ENCODE measurements around the gene COL5A1. TPM values are rescaled to one million over a fixed set of nuclear protein-coding genes. Genes with fewer than 3 reads are reported as not detected.

The COL5A1 gene
- total RNA-seq, 1 experiment from 2014 or later, result 9.5 TPM

DNA sequence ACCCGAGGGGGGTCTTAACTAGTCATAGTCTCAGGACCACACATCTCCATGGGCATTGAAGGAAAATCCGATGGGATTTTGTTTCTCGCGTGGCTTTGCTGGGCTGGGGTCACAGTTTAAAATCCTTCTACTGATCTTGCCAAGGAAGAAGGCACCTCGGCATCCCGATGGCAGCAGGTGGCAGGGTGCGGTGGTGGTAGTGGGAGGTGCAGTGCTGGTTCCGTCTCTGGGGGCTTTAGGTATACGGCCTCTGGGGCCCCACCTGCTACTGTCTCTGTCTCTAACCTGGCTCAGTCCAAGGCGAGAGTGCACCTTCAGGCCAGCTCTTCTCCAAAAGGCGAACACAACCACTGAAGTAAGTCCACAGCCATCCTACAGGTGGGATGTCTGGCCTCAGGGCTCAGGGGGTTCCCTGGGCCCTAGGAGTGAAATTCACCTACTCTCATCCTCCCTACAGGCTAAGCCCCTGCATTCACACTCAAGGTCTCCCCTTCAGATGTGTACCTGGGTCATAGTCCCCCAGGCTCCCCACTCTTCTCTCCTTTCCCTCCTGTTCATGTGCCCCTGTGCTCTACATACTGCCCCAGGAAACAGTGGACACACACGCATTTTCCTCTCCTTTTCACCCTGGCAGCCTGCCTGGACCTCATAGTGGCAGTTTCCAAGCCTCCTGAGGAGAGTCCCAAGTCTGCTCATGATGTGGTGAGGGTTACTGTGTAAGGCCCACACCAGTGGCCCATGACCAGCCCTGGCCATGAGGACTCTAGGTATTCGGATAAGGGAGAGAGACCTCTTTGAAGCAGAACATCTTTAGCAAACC is 238.3 kb downstream of the COL5A1 start:
- H4K91ac ChIP-seq (ENCODE audit: insufficient read length, low read depth, low read length), result no peak overlapping the region
- H3T11ph ChIP-seq (ENCODE audit: low read length), result no peak overlapping the region
- no peak overlapping the region; a peak in 1 of 5 replicates for H3K4me3 Mint-ChIP-seq
- no peak overlapping the region for H2AFZ ChIP-seq (ENCODE audit: low read length)
- no peak overlapping the region for H3K9ac ChIP-seq (ENCODE audit: extremely low read depth, insufficient read length, low read length)
- H4K8ac ChIP-seq (replicated peaks; ENCODE audit: insufficient read length, low read depth, low read length), result no peak overlapping the region
- H2BK5ac ChIP-seq (ENCODE audit: insufficient read length, low read length), result no peak overlapping the region
- no peak overlapping the region for H3K4ac ChIP-seq (ENCODE audit: low read depth, low read length)
- H2BK12ac ChIP-seq (ENCODE audit: insufficient read length, low read depth, low read length), result no peak overlapping the region
- H3K4me1 ChIP-seq (ENCODE audit: insufficient read depth, low read length), result no peaks in the 10 kb centered on the region
- H3K4me2 ChIP-seq (ENCODE audit: insufficient read depth, insufficient read length, low read length), result no peak overlapping the region
- no peaks in the 10 kb centered on the region for H3K4me1 Mint-ChIP-seq
- H3K14ac ChIP-seq (ENCODE audit: insufficient read depth, low read length), result peak overlapping the region; percentile 12; the same call in 1 of the 2 replicates
- H3K56ac ChIP-seq (ENCODE audit: insufficient read length, low read depth, low read length), result no peak overlapping the region
- H2BK20ac ChIP-seq (ENCODE audit: low read depth, low read length, poor library complexity, severe bottlenecking), result no peak overlapping the region
- H3K27me3 Mint-ChIP-seq (ENCODE audit: low read depth), result no peaks in the 10 kb centered on the region; the same call in none of the 2 replicates
- no CpG with 5 or more reads among the region's 13 CpGs for WGBS (ENCODE audit: extremely low coverage, insufficient read length, low lambda C conversion rate)
- TF ChIP-seq, protein P1, sequence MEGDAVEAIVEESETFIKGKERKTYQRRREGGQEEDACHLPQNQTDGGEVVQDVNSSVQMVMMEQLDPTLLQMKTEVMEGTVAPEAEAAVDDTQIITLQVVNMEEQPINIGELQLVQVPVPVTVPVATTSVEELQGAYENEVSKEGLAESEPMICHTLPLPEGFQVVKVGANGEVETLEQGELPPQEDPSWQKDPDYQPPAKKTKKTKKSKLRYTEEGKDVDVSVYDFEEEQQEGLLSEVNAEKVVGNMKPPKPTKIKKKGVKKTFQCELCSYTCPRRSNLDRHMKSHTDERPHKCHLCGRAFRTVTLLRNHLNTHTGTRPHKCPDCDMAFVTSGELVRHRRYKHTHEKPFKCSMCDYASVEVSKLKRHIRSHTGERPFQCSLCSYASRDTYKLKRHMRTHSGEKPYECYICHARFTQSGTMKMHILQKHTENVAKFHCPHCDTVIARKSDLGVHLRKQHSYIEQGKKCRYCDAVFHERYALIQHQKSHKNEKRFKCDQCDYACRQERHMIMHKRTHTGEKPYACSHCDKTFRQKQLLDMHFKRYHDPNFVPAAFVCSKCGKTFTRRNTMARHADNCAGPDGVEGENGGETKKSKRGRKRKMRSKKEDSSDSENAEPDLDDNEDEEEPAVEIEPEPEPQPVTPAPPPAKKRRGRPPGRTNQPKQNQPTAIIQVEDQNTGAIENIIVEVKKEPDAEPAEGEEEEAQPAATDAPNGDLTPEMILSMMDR (conservative IDR thresholded peaks at IDR 0.05), result no peak
- H3K9me3 ChIP-seq (ENCODE audit: control insufficient read depth, low read depth, low read length), result no peaks in the 10 kb centered on the region
- no peak overlapping the region for H4K5ac ChIP-seq (ENCODE audit: insufficient read length, low read depth, low read length)
- H3K27ac ChIP-seq (ENCODE audit: insufficient read length, low read depth, low read length), result no peak overlapping the region
- no peaks in the 10 kb centered on the region for H3K79me2 ChIP-seq (ENCODE audit: insufficient read depth, low read length)
- H3K79me1 ChIP-seq (ENCODE audit: insufficient read depth, low read depth, low read length, poor library complexity, severe bottlenecking), result no peaks in the 10 kb centered on the region
- no peak for DNase-seq
- no peaks in the 10 kb centered on the region for H3K27me3 ChIP-seq (ENCODE audit: insufficient read depth, low read length)
- H3K36me3 Mint-ChIP-seq (ENCODE audit: insufficient read depth in 1 of 3, low read depth in 3 of 3), result no peaks in the 10 kb centered on the region
- no peaks in the 10 kb centered on the region for H4K20me1 ChIP-seq (ENCODE audit: control insufficient read depth, insufficient read depth, insufficient read length)
- H2BK120ac ChIP-seq (ENCODE audit: low read depth, low read length, poor library complexity, severe bottlenecking), result no peak overlapping the region
- no peak overlapping the region for H3K18ac ChIP-seq (ENCODE audit: insufficient read length, low read depth, low read length)
- no peak overlapping the region for H2BK15ac ChIP-seq (ENCODE audit: low read depth, low read length)
- H3K23me2 ChIP-seq (ENCODE audit: insufficient read length, low read depth, low read length, poor library complexity, severe bottlenecking), result no peaks in the 10 kb centered on the region
- no peak overlapping the region; a peak in 1 of 7 replicates for H3K27ac Mint-ChIP-seq
- 0 out of 5 replicates have a peak, but pooled peaks cover 0 to 2% of the 10 kb centered on the region in 2 experiments for H3K9me3 Mint-ChIP-seq
- H2AK5ac ChIP-seq (ENCODE audit: insufficient read length, low read length), result no peak overlapping the region
- H3K23ac ChIP-seq (ENCODE audit: insufficient read length, low read depth, low read length), result no peak overlapping the region
